Measurements from ENCODE around the gene HOXA4. TPM values are rescaled to one million over a fixed set of nuclear protein-coding genes. Genes with fewer than 3 reads are reported as not detected.
A peak's percentile ranks its signal among the peaks of the same experiment; 100 is the strongest.

HOXA4 gene
- total RNA-seq, 2 donors from 2014 or later, result 0.79 TPM; not detected in 1

GRCh38 chr7:27106181-27106900, 24.2 kb downstream of the HOXA4 start:
- Mint-ChIP-seq H3K27me3 (ENCODE audit: low read depth) (peaks cover 45% of the 10 kb centered on the region), H3K27ac (no peak overlapping the region), H3K9me3 (no peaks in the 10 kb centered on the region), H3K4me1 (ENCODE audit: low read depth) (peaks cover 18% of the 10 kb centered on the region), H3K4me3 (no peak overlapping the region), H3K36me3 (ENCODE audit: insufficient read depth in 2 of 2) (peaks cover 0 to 1% of the 10 kb centered on the region in 2 donors)
- ATAC-seq (replicated peaks in 1 of 2) (no peak), DNase-seq (no peak)

GRCh38 chr7:27105301-27106031, 25.1 kb downstream of the HOXA4 start:
- no peak overlapping the region for H3K4me3 Mint-ChIP-seq
- peaks cover 53% of the 10 kb centered on the region for H3K27me3 Mint-ChIP-seq (ENCODE audit: low read depth)
- ATAC-seq (replicated peaks in 1 of 2) (no peak), DNase-seq (no peak)
- peaks cover 0 to 1% of the 10 kb centered on the region in 2 donors for H3K36me3 Mint-ChIP-seq (ENCODE audit: insufficient read depth in 2 of 2)
- peaks cover 18% of the 10 kb centered on the region for H3K4me1 Mint-ChIP-seq (ENCODE audit: low read depth)
- H3K9me3 Mint-ChIP-seq, result no peaks in the 10 kb centered on the region
- H3K27ac Mint-ChIP-seq, result no peak overlapping the region

- no peak for ATAC-seq (replicated peaks in 1 of 2)
- peaks cover 25% of the 10 kb centered on the region for H3K4me1 Mint-ChIP-seq (ENCODE audit: low read depth)
- H3K36me3 Mint-ChIP-seq (ENCODE audit: insufficient read depth in 2 of 2), result peaks cover 0 to 1% of the 10 kb centered on the region in 2 donors
- no peak for DNase-seq
- H3K4me3 Mint-ChIP-seq, result no peak overlapping the region
- peaks cover 63% of the 10 kb centered on the region for H3K27me3 Mint-ChIP-seq (ENCODE audit: low read depth)
- H3K27ac Mint-ChIP-seq, result no peak overlapping the region
- H3K9me3 Mint-ChIP-seq, result no peaks in the 10 kb centered on the region
These were observed 26.1 kb downstream of the HOXA4 start for GRCh38 chr7:27104341-27105058.

GRCh38 chr7:27103489-27104226, 26.9 kb downstream of the HOXA4 start:
- Mint-ChIP-seq H3K4me3 (peak overlapping the region in 1 of 2 donors; percentile 1), H3K4me1 (ENCODE audit: low read depth) (peaks cover 34% of the 10 kb centered on the region), H3K9me3 (no peaks in the 10 kb centered on the region), H3K27me3 (ENCODE audit: low read depth) (peaks cover 72% of the 10 kb centered on the region), H3K36me3 (ENCODE audit: insufficient read depth in 2 of 2) (peaks cover 1 to 2% of the 10 kb centered on the region in 2 donors), H3K27ac (no peak overlapping the region)
- ATAC-seq (replicated peaks in 1 of 2) (no peak), DNase-seq (no peak)

- peaks cover 77% of the 10 kb centered on the region for H3K27me3 Mint-ChIP-seq (ENCODE audit: low read depth)
- ATAC-seq (replicated peaks in 1 of 2) (peak in 1 of 2 donors; percentile 25), DNase-seq (no peak)
- peak within 1 kb of the TSS; percentile 48 to 72 for H3K4me3 Mint-ChIP-seq
- H3K9me3 Mint-ChIP-seq, result no peaks in the 10 kb centered on the region
- no peak within 1 kb of the TSS for H3K27ac Mint-ChIP-seq
- peaks cover 36% of the 10 kb centered on the region for H3K4me1 Mint-ChIP-seq (ENCODE audit: low read depth)
- H3K36me3 Mint-ChIP-seq (ENCODE audit: insufficient read depth in 2 of 2), result peaks cover 1 to 2% of the 10 kb centered on the region in 2 donors
These were observed 27.7 kb downstream of the HOXA4 start, which contains the start of gene HOXA2 for GRCh38 chr7:27102581-27103442. Gene HOXA2 (minus strand): TSS chr7:27102683. CDS start chr7:27102500, 183 bp downstream.

- Mint-ChIP-seq H3K4me1 (ENCODE audit: low read depth) (peaks cover 44% of the 10 kb centered on the region), H3K4me3 (peak overlapping the region; percentile 48 to 72), H3K36me3 (ENCODE audit: insufficient read depth in 2 of 2) (peaks cover 1 to 4% of the 10 kb centered on the region in 2 donors), H3K27ac (no peak overlapping the region), H3K9me3 (no peaks in the 10 kb centered on the region), H3K27me3 (ENCODE audit: low read depth) (peaks cover 84% of the 10 kb centered on the region)
- DNase-seq, result no peak
- no peak for ATAC-seq (replicated peaks in 1 of 2)
These were observed 28.5 kb downstream of the HOXA4 start for GRCh38 chr7:27101957-27102580.

GRCh38 chr7:27101171-27101956, 29.2 kb downstream of the HOXA4 start:
- Mint-ChIP-seq H3K9me3 (no peaks in the 10 kb centered on the region), H3K4me3 (peak overlapping the region; percentile 44 to 72), H3K4me1 (ENCODE audit: low read depth) (peaks cover 46% of the 10 kb centered on the region), H3K27ac (no peak overlapping the region), H3K27me3 (ENCODE audit: low read depth) (peaks cover 86% of the 10 kb centered on the region), H3K36me3 (ENCODE audit: insufficient read depth in 2 of 2) (peaks cover 1 to 4% of the 10 kb centered on the region in 2 donors)
- no peak for ATAC-seq (replicated peaks in 1 of 2)
- no peak for DNase-seq

GRCh38 chr7:27100694-27101170, 29.8 kb downstream of the HOXA4 start:
- no peak overlapping the region for H3K4me3 Mint-ChIP-seq
- H3K27ac Mint-ChIP-seq, result no peak overlapping the region
- no peak for DNase-seq
- no peak for ATAC-seq (replicated peaks in 1 of 2)
- H3K4me1 Mint-ChIP-seq (ENCODE audit: low read depth), result peaks cover 46% of the 10 kb centered on the region
- peaks cover 85% of the 10 kb centered on the region for H3K27me3 Mint-ChIP-seq (ENCODE audit: low read depth)
- H3K36me3 Mint-ChIP-seq (ENCODE audit: insufficient read depth in 2 of 2), result peaks cover 1 to 5% of the 10 kb centered on the region in 2 donors
- no peaks in the 10 kb centered on the region for H3K9me3 Mint-ChIP-seq

- no peak for ATAC-seq (replicated peaks in 1 of 2)
- H3K9me3 Mint-ChIP-seq, result no peaks in the 10 kb centered on the region
- H3K27me3 Mint-ChIP-seq (ENCODE audit: low read depth), result peaks cover 85% of the 10 kb centered on the region
These were observed 30.8 kb downstream of the HOXA4 start for GRCh38 chr7:27099453-27100370.

More at GRCh38 chr7:27099453-27100370, 30.8 kb downstream of the HOXA4 start:
- Mint-ChIP-seq H3K4me1 (ENCODE audit: low read depth) (peaks cover 53% of the 10 kb centered on the region), H3K4me3 (no peak overlapping the region), H3K27ac (no peak overlapping the region), H3K36me3 (ENCODE audit: insufficient read depth in 2 of 2) (peaks cover 1 to 10% of the 10 kb centered on the region in 2 donors)
- no peak for DNase-seq
